ENCODE data around the gene TFIP11.

Gene TFIP11

DNA sequence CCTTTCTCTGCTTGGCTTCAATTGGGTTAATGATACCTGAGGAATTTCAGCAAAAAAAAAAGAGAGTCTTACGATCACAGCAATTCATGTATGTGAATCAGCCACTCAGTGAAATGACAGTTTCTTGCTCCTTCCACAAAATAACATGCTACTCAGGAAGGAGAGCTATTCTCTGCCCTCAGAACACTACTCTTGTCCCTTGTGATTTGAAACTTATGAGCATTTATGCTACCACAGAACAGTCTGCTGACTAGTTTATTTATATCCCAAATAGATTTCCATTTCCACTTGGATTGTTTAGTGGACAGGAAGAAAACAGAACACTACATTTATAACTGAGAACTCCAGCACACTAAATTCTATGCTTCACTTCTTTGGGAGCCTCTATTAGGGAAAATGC, 8.5 kb downstream of the TFIP11 start:
- no peak for DNase-seq (ENCODE audit: low spot score)
- TF ChIP-seq, protein P1, sequence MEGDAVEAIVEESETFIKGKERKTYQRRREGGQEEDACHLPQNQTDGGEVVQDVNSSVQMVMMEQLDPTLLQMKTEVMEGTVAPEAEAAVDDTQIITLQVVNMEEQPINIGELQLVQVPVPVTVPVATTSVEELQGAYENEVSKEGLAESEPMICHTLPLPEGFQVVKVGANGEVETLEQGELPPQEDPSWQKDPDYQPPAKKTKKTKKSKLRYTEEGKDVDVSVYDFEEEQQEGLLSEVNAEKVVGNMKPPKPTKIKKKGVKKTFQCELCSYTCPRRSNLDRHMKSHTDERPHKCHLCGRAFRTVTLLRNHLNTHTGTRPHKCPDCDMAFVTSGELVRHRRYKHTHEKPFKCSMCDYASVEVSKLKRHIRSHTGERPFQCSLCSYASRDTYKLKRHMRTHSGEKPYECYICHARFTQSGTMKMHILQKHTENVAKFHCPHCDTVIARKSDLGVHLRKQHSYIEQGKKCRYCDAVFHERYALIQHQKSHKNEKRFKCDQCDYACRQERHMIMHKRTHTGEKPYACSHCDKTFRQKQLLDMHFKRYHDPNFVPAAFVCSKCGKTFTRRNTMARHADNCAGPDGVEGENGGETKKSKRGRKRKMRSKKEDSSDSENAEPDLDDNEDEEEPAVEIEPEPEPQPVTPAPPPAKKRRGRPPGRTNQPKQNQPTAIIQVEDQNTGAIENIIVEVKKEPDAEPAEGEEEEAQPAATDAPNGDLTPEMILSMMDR (IDR thresholded peaks at IDR 0.05; ENCODE audit: extremely low read depth, missing control alignments) = no peak

DNA sequence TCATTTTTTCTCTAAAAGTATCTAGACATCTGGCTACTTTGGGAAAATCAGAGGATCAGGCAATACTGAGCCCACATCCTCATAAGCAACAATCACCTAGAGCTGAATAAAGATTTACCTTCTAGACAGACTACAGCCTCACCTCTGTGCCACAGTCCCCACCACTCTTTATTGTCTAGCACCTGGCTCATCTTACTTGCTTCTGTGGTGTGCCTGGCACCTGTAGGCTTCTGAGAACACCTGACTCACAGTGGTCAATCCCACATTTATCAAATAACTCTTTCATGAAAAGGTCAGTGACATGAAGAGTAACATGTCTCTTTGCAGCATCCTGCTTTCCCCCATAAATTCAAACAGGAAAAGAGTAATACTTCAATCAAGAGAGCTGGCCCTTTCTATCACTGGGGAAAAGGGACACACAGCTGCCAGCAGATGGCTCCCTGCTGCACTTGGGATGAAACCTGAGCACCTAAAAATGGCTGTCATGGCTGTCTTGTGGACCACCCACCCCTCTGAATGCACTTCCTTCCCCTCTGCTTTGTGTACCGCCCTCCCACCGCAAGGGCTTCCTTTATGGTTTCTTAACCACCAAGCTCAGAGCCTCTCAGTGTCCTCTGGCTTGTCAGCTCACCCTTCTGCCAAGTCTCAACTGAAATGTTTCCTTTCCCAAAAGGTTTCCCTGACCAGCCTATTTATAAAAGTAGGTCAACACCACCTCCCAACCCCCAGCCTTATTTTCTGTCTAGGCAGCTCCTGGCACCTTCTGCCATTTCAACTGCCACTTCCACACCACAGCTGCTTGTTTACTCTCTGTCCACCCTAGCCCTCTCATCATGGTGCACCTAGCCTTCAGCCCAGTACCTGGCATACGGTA, 9.3 kb downstream of the TFIP11 start:
- TF ChIP-seq, protein P1 (IDR thresholded peaks at IDR 0.05; ENCODE audit: extremely low read depth, missing control alignments) = peak; percentile 53
- DNase-seq (ENCODE audit: low spot score) = peak; percentile 71

DNA sequence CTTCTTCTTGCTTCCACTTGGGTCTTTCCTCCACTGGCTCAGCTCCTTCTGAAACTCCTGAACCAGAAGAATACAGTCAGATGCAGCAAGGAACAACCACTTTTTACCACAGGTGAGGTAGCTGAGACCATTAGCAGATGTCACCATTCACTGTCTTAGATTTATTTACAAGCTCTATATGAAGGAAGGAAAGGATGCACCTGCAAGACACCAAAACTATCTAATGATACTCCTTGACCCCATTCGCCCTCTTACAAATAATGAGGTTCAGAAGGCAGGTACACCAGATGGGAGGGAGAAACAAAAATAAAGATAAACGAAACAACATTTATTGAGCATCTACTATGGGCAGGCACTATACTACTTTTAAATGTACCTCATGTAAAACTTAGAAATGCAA, 10.3 kb downstream of the TFIP11 start:
- DNase-seq (ENCODE audit: low spot score) = no peak
- TF ChIP-seq, protein P1 (IDR thresholded peaks at IDR 0.05; ENCODE audit: extremely low read depth, missing control alignments) = no peak

DNA sequence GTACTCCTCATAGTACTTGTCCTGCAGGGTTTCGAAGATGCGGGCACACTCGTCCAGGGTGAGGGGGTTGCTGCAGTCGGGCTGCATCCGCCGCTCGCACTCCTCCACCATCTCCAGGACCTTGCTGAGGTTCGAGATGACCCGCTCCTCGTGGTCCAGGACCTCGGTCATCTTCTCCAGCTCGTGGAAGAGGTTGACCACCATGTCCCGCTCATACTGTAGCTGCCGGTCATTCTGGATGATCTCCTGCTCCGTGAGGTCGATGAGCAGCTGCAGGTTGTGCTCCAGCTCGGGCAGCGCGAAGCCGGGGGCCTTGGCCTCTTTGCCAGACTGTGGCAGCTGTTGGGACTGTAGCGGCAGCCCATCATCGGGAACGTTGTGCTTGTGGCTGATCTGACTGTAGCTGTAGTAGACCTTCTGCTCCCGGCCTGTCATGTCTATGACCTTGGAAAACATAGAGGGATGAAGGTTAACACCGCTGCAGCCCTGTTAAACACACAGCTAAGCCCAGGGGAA, 13.0 kb downstream of the TFIP11 start:
- DNase-seq (ENCODE audit: low spot score) = no peak
- TF ChIP-seq, protein P1 (IDR thresholded peaks at IDR 0.05; ENCODE audit: extremely low read depth, missing control alignments) = no peak

DNA sequence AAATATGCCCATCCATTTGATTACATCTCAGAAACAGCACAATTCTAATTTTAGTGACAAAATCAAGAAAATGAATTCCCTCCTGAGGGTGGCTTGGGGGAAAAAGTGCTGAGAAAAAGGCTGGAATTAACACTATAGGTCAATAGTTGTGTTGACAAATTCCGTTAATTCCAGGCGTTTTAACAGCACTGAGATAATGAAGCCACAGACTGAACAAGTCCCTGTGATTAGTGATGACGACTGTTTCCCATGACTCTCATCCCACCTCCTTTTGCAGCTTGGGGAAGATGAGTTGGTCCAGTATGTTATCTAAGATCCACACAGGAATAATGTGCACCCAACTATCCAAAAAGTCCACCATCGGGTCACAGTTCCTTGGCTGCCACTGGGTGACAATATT, 15.8 kb downstream of the TFIP11 start:
- no peak for DNase-seq (ENCODE audit: low spot score)
- TF ChIP-seq, protein P1 (IDR thresholded peaks at IDR 0.05; ENCODE audit: extremely low read depth, missing control alignments) = no peak

DNA sequence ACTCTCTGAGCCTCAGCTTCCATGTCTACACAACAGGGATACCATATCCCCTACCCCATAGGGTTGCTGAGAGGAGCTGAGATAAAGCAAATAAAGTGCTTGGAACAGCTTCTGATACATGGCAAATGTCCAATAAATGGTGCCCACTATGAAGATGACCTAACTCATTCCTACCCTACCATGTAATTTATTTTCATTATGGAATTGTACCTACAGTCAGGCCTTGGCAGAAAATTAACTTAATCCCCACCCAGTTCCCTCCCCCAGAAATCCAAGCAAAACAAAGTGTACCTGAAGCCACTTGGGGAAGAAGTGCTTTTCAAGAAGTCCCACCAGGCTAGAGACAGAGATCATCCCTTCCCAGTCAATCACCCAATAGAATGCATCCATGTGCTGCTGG, 17.8 kb downstream of the TFIP11 start:
- TF ChIP-seq, protein P1 (IDR thresholded peaks at IDR 0.05; ENCODE audit: extremely low read depth, missing control alignments) = no peak
- no peak for DNase-seq (ENCODE audit: low spot score)

DNA sequence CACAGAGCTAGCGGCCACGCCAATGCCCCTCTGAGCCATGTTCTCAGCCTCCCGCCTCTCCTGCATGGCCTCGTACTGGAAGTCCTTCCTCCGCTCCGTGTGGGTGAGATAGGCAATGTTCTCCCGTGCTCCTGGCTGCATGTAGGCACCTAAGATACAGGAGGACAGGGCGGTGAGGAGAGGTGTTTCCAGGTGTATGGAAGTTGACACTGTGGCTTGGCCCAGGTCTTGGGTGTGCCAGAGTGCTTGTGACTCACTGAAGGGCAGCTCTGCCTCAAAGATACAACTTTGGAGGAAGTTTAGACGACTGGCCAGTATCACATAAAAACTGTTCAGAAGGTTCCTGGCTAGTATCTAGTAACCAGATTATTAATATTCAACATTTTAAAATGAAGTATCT, 20.1 kb downstream of the TFIP11 start:
- TF ChIP-seq, protein P1 (IDR thresholded peaks at IDR 0.05; ENCODE audit: extremely low read depth, missing control alignments) = peak; percentile 2
- no peak for DNase-seq (ENCODE audit: low spot score)

All from GM20000 (cell line).